ENCODE results near the gene RFC1. TPM values are rescaled to one million over a fixed set of nuclear protein-coding genes. Genes with fewer than 3 reads are reported as not detected.

Gene RFC1
- total RNA-seq, 1 experiment from 2014 or later, result 56.8 TPM

GRCh38 chr4:39263895-39264294 lies 102.3 kb downstream of the RFC1 start:
- no peak overlapping the region for H4K91ac ChIP-seq (ENCODE audit: insufficient read length, low read depth, low read length)
- H2BK20ac ChIP-seq (ENCODE audit: low read depth, low read length, poor library complexity, severe bottlenecking), result no peak overlapping the region
- no CpG with 5 or more reads among the region's 2 CpGs for WGBS (ENCODE audit: extremely low coverage, insufficient read length, low lambda C conversion rate)
- no peak overlapping the region for H3K23ac ChIP-seq (ENCODE audit: insufficient read length, low read depth, low read length)
- H2AK5ac ChIP-seq (ENCODE audit: insufficient read length, low read length), result no peak overlapping the region
- no peak overlapping the region for H3K27ac Mint-ChIP-seq
- H2BK12ac ChIP-seq (ENCODE audit: insufficient read length, low read depth, low read length), result no peak overlapping the region
- H3K4me1 Mint-ChIP-seq, result peaks cover 3 to 13% of the 10 kb centered on the region in 2 experiments; a peak in 3 of 4 replicates
- no peak overlapping the region for H3K9ac ChIP-seq (ENCODE audit: extremely low read depth, insufficient read length, low read length)
- no peak overlapping the region for H3K4me3 Mint-ChIP-seq
- H3K14ac ChIP-seq (ENCODE audit: insufficient read depth, low read length), result no peak overlapping the region
- H3K4me2 ChIP-seq (ENCODE audit: insufficient read depth, insufficient read length, low read length), result no peak overlapping the region
- H2BK120ac ChIP-seq (ENCODE audit: low read depth, low read length, poor library complexity, severe bottlenecking), result no peak overlapping the region
- no peak overlapping the region for H2AFZ ChIP-seq (ENCODE audit: low read length)
- no peak overlapping the region for H2BK5ac ChIP-seq (ENCODE audit: insufficient read length, low read length)
- no peak for TF ChIP-seq CTCF (conservative IDR thresholded peaks at IDR 0.05)
- H3K36me3 Mint-ChIP-seq (ENCODE audit: insufficient read depth in 1 of 3, low read depth in 3 of 3), result peaks cover 2 to 9% (median 5%) of the 10 kb centered on the region in 3 experiments; a peak in 4 of 7 replicates
- no peak overlapping the region for H3K18ac ChIP-seq (ENCODE audit: insufficient read length, low read depth, low read length)
- H4K20me1 ChIP-seq (ENCODE audit: control insufficient read depth, insufficient read depth, insufficient read length), result no peaks in the 10 kb centered on the region
- no peak overlapping the region for H3K27ac ChIP-seq (ENCODE audit: insufficient read length, low read depth, low read length)
- no peak for DNase-seq
- H2BK15ac ChIP-seq (ENCODE audit: low read depth, low read length), result no peak overlapping the region
- H3K4me1 ChIP-seq (ENCODE audit: insufficient read depth, low read length), result no peaks in the 10 kb centered on the region; the same call in 1 of the 2 replicates
- no peaks in the 10 kb centered on the region for H3K79me1 ChIP-seq (ENCODE audit: insufficient read depth, low read depth, low read length, poor library complexity, severe bottlenecking)
- H3K23me2 ChIP-seq (ENCODE audit: insufficient read length, low read depth, low read length, poor library complexity, severe bottlenecking), result no peaks in the 10 kb centered on the region
- no peak overlapping the region for H4K8ac ChIP-seq (replicated peaks; ENCODE audit: insufficient read length, low read depth, low read length)
- no peak overlapping the region for H3K4ac ChIP-seq (ENCODE audit: low read depth, low read length)
- H4K5ac ChIP-seq (ENCODE audit: insufficient read length, low read depth, low read length), result no peak overlapping the region
- H3K27me3 Mint-ChIP-seq (ENCODE audit: low read depth), result no peaks in the 10 kb centered on the region
- H3T11ph ChIP-seq (ENCODE audit: low read length), result no peak overlapping the region
- no peaks in the 10 kb centered on the region for H3K27me3 ChIP-seq (ENCODE audit: insufficient read depth, low read length)
- H3K79me2 ChIP-seq (ENCODE audit: insufficient read depth, low read length), result no peaks in the 10 kb centered on the region
- no peaks in the 10 kb centered on the region for H3K9me3 ChIP-seq (ENCODE audit: control insufficient read depth, low read depth, low read length)
- no peak overlapping the region for H3K56ac ChIP-seq (ENCODE audit: insufficient read length, low read depth, low read length)
- H3K9me3 Mint-ChIP-seq, result no peaks in the 10 kb centered on the region
